Neural cell (in vitro differentiated cells): ENCODE measurements around the gene FAM168A.

Experiments used
- POLR2AphosphoS5 ChIP-seq: IDR thresholded peaks from 2 replicates; pipeline ENCODE4 v1.6.1; 2012
- TAF1 ChIP-seq: IDR thresholded peaks from 2 replicates; pipeline ENCODE4 v1.6.1; 2012; ENCODE audit warnings: low read depth
- TF ChIP-seq, protein P1 (sequence below): fragments of 450-650 bp; IDR thresholded peaks from 2 replicates; pipeline ENCODE4 v1.5.1; 2014; ENCODE audit warnings: antibody characterized with exemption, mild to moderate bottlenecking, moderate library complexity; ENCODE audit not compliant: poor library complexity, severe bottlenecking

DNA sequence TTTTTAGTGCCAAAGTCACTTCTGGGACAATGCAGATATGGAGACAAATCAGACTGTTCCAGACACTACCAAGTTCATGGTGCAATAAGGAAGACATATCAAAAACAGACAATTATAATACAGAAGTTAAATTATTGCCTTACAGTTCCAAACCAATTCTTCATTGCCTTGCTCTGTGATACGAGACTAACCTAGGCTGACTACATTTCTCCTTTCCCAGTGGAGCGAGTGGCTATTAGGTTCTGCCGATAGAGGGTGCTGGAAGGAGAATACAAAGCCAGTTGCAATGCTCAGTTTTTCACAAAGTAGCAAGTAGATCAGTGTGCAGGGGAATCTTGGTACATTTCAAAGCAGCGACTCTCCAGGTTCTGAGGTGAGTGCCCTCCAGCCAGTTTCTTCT, 67.8 kb downstream of the FAM168A start:
- TF ChIP-seq, protein P1, sequence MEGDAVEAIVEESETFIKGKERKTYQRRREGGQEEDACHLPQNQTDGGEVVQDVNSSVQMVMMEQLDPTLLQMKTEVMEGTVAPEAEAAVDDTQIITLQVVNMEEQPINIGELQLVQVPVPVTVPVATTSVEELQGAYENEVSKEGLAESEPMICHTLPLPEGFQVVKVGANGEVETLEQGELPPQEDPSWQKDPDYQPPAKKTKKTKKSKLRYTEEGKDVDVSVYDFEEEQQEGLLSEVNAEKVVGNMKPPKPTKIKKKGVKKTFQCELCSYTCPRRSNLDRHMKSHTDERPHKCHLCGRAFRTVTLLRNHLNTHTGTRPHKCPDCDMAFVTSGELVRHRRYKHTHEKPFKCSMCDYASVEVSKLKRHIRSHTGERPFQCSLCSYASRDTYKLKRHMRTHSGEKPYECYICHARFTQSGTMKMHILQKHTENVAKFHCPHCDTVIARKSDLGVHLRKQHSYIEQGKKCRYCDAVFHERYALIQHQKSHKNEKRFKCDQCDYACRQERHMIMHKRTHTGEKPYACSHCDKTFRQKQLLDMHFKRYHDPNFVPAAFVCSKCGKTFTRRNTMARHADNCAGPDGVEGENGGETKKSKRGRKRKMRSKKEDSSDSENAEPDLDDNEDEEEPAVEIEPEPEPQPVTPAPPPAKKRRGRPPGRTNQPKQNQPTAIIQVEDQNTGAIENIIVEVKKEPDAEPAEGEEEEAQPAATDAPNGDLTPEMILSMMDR: no peak
- no peak for TF ChIP-seq TAF1
- no peak for TF ChIP-seq POLR2AphosphoS5
